GM18507 (cell line): ENCODE data around the gene FAM209B.
"Not testable (repeated sequence)": the region's sequence is repeated elsewhere in the genome, so short reads cannot be mapped to it uniquely, and the experiment has no call there.

Experiments used
- DNase-seq: peaks from one replicate; pipeline ENCODE4 v3.0.0; 2011; ENCODE audit warnings: low read depth; ENCODE audit not compliant: insufficient read length; ENCODE audit errors: extremely low spot score
- FAIRE-seq: peaks from 2 replicates; lab custom pipeline; 2011; peaks lifted over from hg19 to GRCh38; lab: Jason Lieb, UNC

Gene FAM209B

GRCh38 chr20:56527521-56527920, 5.5 kb upstream of the FAM209B start:
- no peak for FAIRE-seq
- no peak for DNase-seq

- FAIRE-seq, result no peak
- no peak for DNase-seq
These were observed 5.0 kb downstream of the FAM209B start for GRCh38 chr20:56537997-56538396.

GRCh38 chr20:56540415-56540814, 7.4 kb downstream of the FAM209B start:
- no peak for DNase-seq

GRCh38 chr20:56542489-56543030, 9.5 kb downstream of the FAM209B start:
- DNase-seq (no peak), FAIRE-seq (no peak)

More at GRCh38 chr20:56540415-56540814, 7.4 kb downstream of the FAM209B start:
- FAIRE-seq, result no peak

- no peak for DNase-seq
- no peak for FAIRE-seq
These were observed 18.5 kb downstream of the FAM209B start for GRCh38 chr20:56551571-56551970.

- FAIRE-seq (no peak), DNase-seq (no peak)
These were observed 20.0 kb downstream of the FAM209B start for GRCh38 chr20:56552911-56553629.

GRCh38 chr20:56554869-56555268, 21.8 kb downstream of the FAM209B start:
- FAIRE-seq (peak; percentile 68), DNase-seq (peak; percentile 37)

- FAIRE-seq, result no peak
These were observed 25.9 kb downstream of the FAM209B start for GRCh38 chr20:56558968-56559367.

GRCh38 chr20:56564526-56564925, 31.5 kb downstream of the FAM209B start:
- not testable (repeated sequence) for FAIRE-seq, DNase-seq

More at GRCh38 chr20:56558968-56559367, 25.9 kb downstream of the FAM209B start:
- DNase-seq, result no peak

- FAIRE-seq (no peak), DNase-seq (no peak)
These were observed 32.5 kb downstream of the FAM209B start for GRCh38 chr20:56565511-56565910.

- no peak for DNase-seq
- FAIRE-seq, result no peak
These were observed 33.6 kb downstream of the FAM209B start for GRCh38 chr20:56566621-56567020.

GRCh38 chr20:56570832-56571231, 37.8 kb downstream of the FAM209B start:
- FAIRE-seq, result no peak

GRCh38 chr20:56572172-56572571, 39.1 kb downstream of the FAM209B start:
- no peak for FAIRE-seq
- DNase-seq, result no peak

More at GRCh38 chr20:56570832-56571231, 37.8 kb downstream of the FAM209B start:
- DNase-seq, result no peak

- FAIRE-seq (no peak), DNase-seq (no peak)
These were observed 40.9 kb downstream of the FAM209B start for GRCh38 chr20:56573986-56574385.

GRCh38 chr20:56574531-56575142, 41.6 kb downstream of the FAM209B start:
- FAIRE-seq (no peak), DNase-seq (no peak)

GRCh38 chr20:56575157-56575556, 42.1 kb downstream of the FAM209B start:
- DNase-seq (no peak), FAIRE-seq (no peak)

GRCh38 chr20:56575961-56576360, 42.9 kb downstream of the FAM209B start:
- FAIRE-seq (no peak), DNase-seq (no peak)

GRCh38 chr20:56579301-56579710, 46.3 kb downstream of the FAM209B start:
- no peak for DNase-seq
- FAIRE-seq, result no peak

- DNase-seq, result no peak
- FAIRE-seq, result no peak
These were observed 47.2 kb downstream of the FAM209B start for GRCh38 chr20:56580226-56580625.

GRCh38 chr20:56581701-56582100, 48.7 kb downstream of the FAM209B start:
- DNase-seq, result no peak
- FAIRE-seq, result no peak

GRCh38 chr20:56582542-56582941, 49.5 kb downstream of the FAM209B start:
- no peak for DNase-seq
- FAIRE-seq, result no peak
